ENCODE data around the gene OR11H6.
"Not testable (repeated sequence)": the region's sequence is repeated elsewhere in the genome, so short reads cannot be mapped to it uniquely, and the experiment has no call there.

OR11H6 gene

DNA sequence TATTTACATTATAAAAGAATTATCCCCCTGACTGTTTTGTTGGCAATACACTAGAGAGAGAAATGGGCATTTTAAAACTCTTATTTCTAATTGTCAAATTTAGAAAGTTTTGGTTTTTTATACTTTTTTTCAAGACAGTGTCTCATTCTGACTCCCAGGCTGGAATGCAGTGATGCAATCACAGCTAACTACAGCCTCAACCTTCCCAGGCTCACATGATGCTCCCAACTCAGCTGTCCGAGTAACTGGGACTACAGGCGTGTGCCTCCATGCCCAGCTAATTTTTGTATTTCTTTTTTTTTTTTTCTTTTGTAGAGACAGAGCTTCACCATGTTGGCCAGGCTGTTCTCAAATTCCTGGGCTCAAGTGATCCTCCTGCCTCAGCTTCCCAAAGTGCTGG lies 8.3 kb upstream of the OR11H6 start:
- TF ChIP-seq, protein P1, sequence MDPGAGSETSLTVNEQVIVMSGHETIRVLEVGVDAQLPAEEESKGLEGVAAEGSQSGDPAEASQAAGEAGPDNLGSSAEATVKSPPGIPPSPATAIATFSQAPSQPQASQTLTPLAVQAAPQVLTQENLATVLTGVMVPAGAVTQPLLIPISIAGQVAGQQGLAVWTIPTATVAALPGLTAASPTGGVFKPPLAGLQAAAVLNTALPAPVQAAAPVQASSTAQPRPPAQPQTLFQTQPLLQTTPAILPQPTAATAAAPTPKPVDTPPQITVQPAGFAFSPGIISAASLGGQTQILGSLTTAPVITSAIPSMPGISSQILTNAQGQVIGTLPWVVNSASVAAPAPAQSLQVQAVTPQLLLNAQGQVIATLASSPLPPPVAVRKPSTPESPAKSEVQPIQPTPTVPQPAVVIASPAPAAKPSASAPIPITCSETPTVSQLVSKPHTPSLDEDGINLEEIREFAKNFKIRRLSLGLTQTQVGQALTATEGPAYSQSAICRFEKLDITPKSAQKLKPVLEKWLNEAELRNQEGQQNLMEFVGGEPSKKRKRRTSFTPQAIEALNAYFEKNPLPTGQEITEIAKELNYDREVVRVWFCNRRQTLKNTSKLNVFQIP (CRISPR knock-in tag; IDR thresholded peaks at IDR 0.05; ENCODE audit: borderline replicate concordance, low read depth): no peak
- TF ChIP-seq BACH2 (CRISPR knock-in tag; IDR thresholded peaks at IDR 0.05; ENCODE audit: borderline replicate concordance) (no peak), ZNF8 (CRISPR knock-in tag; IDR thresholded peaks at IDR 0.05) (no peak), ESRRG (CRISPR knock-in tag; IDR thresholded peaks at IDR 0.05) (no peak), CREB5 (CRISPR knock-in tag; IDR thresholded peaks at IDR 0.05; ENCODE audit: low read depth) (no peak), CSDC2 (CRISPR knock-in tag; IDR thresholded peaks at IDR 0.05) (no peak), ZFP30 (CRISPR knock-in tag; IDR thresholded peaks at IDR 0.05) (no peak), PPARA (CRISPR knock-in tag; IDR thresholded peaks at IDR 0.05; ENCODE audit: borderline replicate concordance) (no peak), ZFP3 (CRISPR knock-in tag; IDR thresholded peaks at IDR 0.05) (no peak), TCF4 (CRISPR knock-in tag; IDR thresholded peaks at IDR 0.05; ENCODE audit: borderline replicate concordance) (no peak)
- TF ChIP-seq, protein P2, sequence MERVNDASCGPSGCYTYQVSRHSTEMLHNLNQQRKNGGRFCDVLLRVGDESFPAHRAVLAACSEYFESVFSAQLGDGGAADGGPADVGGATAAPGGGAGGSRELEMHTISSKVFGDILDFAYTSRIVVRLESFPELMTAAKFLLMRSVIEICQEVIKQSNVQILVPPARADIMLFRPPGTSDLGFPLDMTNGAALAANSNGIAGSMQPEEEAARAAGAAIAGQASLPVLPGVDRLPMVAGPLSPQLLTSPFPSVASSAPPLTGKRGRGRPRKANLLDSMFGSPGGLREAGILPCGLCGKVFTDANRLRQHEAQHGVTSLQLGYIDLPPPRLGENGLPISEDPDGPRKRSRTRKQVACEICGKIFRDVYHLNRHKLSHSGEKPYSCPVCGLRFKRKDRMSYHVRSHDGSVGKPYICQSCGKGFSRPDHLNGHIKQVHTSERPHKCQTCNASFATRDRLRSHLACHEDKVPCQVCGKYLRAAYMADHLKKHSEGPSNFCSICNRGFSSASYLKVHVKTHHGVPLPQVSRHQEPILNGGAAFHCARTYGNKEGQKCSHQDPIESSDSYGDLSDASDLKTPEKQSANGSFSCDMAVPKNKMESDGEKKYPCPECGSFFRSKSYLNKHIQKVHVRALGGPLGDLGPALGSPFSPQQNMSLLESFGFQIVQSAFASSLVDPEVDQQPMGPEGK (CRISPR knock-in tag; IDR thresholded peaks at IDR 0.05; ENCODE audit: borderline replicate concordance): no peak
- TF ChIP-seq, protein P3, sequence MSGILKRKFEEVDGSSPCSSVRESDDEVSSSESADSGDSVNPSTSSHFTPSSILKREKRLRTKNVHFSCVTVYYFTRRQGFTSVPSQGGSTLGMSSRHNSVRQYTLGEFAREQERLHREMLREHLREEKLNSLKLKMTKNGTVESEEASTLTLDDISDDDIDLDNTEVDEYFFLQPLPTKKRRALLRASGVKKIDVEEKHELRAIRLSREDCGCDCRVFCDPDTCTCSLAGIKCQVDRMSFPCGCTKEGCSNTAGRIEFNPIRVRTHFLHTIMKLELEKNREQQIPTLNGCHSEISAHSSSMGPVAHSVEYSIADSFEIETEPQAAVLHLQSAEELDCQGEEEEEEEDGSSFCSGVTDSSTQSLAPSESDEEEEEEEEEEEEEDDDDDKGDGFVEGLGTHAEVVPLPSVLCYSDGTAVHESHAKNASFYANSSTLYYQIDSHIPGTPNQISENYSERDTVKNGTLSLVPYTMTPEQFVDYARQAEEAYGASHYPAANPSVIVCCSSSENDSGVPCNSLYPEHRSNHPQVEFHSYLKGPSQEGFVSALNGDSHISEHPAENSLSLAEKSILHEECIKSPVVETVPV (CRISPR knock-in tag; IDR thresholded peaks at IDR 0.05): no peak
- ATAC-seq: no peak

GRCh38 chr14:20219033-20219432 lies 4.5 kb upstream of the OR11H6 start:
- no peak; the same call in 2 of the 3 replicates for ATAC-seq
- TF ChIP-seq OSR1 (CRISPR knock-in tag; IDR thresholded peaks at IDR 0.05) (no peak), CREB5 (CRISPR knock-in tag; IDR thresholded peaks at IDR 0.05; ENCODE audit: low read depth) (no peak), ZNF8 (CRISPR knock-in tag; IDR thresholded peaks at IDR 0.05) (no peak), SNAI2 (CRISPR knock-in tag; IDR thresholded peaks at IDR 0.05) (no peak), ISL1 (CRISPR knock-in tag; IDR thresholded peaks at IDR 0.05) (no peak)
- TF ChIP-seq, protein P4, sequence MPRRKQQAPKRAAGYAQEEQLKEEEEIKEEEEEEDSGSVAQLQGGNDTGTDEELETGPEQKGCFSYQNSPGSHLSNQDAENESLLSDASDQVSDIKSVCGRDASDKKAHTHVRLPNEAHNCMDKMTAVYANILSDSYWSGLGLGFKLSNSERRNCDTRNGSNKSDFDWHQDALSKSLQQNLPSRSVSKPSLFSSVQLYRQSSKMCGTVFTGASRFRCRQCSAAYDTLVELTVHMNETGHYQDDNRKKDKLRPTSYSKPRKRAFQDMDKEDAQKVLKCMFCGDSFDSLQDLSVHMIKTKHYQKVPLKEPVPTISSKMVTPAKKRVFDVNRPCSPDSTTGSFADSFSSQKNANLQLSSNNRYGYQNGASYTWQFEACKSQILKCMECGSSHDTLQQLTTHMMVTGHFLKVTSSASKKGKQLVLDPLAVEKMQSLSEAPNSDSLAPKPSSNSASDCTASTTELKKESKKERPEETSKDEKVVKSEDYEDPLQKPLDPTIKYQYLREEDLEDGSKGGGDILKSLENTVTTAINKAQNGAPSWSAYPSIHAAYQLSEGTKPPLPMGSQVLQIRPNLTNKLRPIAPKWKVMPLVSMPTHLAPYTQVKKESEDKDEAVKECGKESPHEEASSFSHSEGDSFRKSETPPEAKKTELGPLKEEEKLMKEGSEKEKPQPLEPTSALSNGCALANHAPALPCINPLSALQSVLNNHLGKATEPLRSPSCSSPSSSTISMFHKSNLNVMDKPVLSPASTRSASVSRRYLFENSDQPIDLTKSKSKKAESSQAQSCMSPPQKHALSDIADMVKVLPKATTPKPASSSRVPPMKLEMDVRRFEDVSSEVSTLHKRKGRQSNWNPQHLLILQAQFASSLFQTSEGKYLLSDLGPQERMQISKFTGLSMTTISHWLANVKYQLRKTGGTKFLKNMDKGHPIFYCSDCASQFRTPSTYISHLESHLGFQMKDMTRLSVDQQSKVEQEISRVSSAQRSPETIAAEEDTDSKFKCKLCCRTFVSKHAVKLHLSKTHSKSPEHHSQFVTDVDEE (CRISPR knock-in tag; IDR thresholded peaks at IDR 0.05): no peak
- TF ChIP-seq, protein P2 (CRISPR knock-in tag; IDR thresholded peaks at IDR 0.05; ENCODE audit: borderline replicate concordance): no peak

DNA sequence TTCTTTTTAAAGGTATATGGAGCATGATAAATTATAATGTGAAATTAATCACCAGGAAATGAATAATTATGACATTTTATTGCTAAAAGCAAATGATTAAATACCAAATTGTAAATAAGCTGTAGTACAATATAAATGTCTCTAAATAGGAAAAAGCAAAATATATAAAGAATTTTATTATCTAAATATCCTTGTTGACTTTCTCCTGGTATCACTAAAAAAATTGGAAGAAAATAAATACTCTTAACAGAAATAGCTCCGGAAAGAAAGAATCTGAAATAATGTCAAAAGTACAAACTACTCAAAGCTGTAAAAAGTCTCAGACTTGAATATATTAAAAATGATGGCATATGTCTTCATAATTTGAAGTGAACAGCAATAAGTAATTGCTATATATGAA lies 5.2 kb downstream of the OR11H6 start, which contains the start of gene OR11H7:
Gene OR11H7, plus strand, starts transcription at position 301 of the 400 bp plus-strand sequence.
- no peak for ATAC-seq
- TF ChIP-seq CSDC2 (CRISPR knock-in tag; IDR thresholded peaks at IDR 0.05) (no peak), OSR1 (CRISPR knock-in tag; IDR thresholded peaks at IDR 0.05) (no peak), GLIS3 (CRISPR knock-in tag; IDR thresholded peaks at IDR 0.05) (no peak), ESRRG (CRISPR knock-in tag; IDR thresholded peaks at IDR 0.05) (no peak), ZFP30 (CRISPR knock-in tag; IDR thresholded peaks at IDR 0.05) (no peak), TOX (CRISPR knock-in tag; IDR thresholded peaks at IDR 0.05; ENCODE audit: borderline replicate concordance) (no peak), BACH2 (CRISPR knock-in tag; IDR thresholded peaks at IDR 0.05; ENCODE audit: borderline replicate concordance) (no peak), ZNF565 (CRISPR knock-in tag; conservative IDR thresholded peaks at IDR 0.05; ENCODE audit: low read depth) (no peak), ZNF70 (CRISPR knock-in tag; IDR thresholded peaks at IDR 0.05) (no peak), SNAI2 (CRISPR knock-in tag; IDR thresholded peaks at IDR 0.05) (no peak), CREB5 (CRISPR knock-in tag; IDR thresholded peaks at IDR 0.05; ENCODE audit: low read depth) (no peak)
- TF ChIP-seq, protein P2 (CRISPR knock-in tag; IDR thresholded peaks at IDR 0.05; ENCODE audit: borderline replicate concordance): no peak

- not testable (repeated sequence) for ATAC-seq
These were observed 11.9 kb downstream of the OR11H6 start for GRCh38 chr14:20235415-20235814.
